Peyer's patch (tissue), 4 donors: ENCODE measurements around the gene AVPI1.

Source experiments
- CTCF ChIP-seq, 6 experiments: fragments of 450-650 bp in 4 of 6; fragments of 200-600 bp in 2 of 6; sonication (generic) in 1 of 6; IDR thresholded peaks; one replicate each; pipeline ENCODE4 v1.5.1; 2017 to 2019; ENCODE audit warnings: antibody characterized with exemption in 6 of 6, mild to moderate bottlenecking in 3 of 6, moderate library complexity in 1 of 6
- POLR2A ChIP-seq, 2 donors: fragments of 450-650 bp; IDR thresholded peaks; one replicate each; pipeline ENCODE4 v1.5.1; 2017; ENCODE audit warnings: antibody characterized with exemption in 2 of 2, mild to moderate bottlenecking in 2 of 2, moderate library complexity in 2 of 2

GRCh38 chr10:97632949-97633884, 53.8 kb downstream of the AVPI1 start, which contains the start of gene MORN4:
- TF ChIP-seq POLR2A (IDR thresholded peaks at IDR 0.05) (no peak), CTCF (IDR thresholded peaks at IDR 0.05) (no peak)
